NCI-H82 treated with DMSO at 0.1 percent for 48 hours (cell line): Measurements from ENCODE around the gene SLC2A5.
"Not testable (repeated sequence)": the region's sequence is repeated elsewhere in the genome, so short reads cannot be mapped to it uniquely, and the experiment has no call there.

Source experiments
- DNase-seq: peaks from one replicate; lab custom pipeline; 2025; ENCODE audit not compliant: unreplicated experiment; lab: John Stamatoyannopoulos, UW

The SLC2A5 gene, protein sequence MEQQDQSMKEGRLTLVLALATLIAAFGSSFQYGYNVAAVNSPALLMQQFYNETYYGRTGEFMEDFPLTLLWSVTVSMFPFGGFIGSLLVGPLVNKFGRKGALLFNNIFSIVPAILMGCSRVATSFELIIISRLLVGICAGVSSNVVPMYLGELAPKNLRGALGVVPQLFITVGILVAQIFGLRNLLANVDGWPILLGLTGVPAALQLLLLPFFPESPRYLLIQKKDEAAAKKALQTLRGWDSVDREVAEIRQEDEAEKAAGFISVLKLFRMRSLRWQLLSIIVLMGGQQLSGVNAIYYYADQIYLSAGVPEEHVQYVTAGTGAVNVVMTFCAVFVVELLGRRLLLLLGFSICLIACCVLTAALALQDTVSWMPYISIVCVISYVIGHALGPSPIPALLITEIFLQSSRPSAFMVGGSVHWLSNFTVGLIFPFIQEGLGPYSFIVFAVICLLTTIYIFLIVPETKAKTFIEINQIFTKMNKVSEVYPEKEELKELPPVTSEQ

GRCh38 chr1:9069326-9070100 lies at the start of gene SLC2A5:
SLC2A5 (minus strand) TSS chr1:9069635; CDS start chr1:9069536, 99 bp downstream.
- DNase-seq, result peak; percentile 63

DNA sequence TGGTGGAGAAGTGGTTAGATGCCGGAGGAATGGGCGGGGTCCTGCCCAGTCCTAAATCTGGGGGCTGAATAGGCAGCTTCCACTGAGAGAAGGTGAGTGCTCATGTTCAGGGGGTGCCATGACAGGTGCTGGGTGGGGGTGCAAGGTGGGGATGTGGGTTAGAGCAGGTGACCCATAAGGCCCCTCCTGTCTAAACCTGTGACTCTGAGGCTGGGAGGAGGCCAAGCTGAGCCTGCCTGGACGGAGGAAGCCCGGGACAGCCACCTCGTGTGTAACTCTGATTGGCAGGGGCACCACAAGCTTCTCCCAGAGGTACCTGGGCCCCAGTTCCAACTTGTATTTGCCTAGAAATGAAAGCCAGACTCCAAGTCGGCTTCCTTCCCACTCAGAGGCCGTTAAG lies 48.8 kb upstream of the SLC2A5 start:
- DNase-seq, result no peak

DNA sequence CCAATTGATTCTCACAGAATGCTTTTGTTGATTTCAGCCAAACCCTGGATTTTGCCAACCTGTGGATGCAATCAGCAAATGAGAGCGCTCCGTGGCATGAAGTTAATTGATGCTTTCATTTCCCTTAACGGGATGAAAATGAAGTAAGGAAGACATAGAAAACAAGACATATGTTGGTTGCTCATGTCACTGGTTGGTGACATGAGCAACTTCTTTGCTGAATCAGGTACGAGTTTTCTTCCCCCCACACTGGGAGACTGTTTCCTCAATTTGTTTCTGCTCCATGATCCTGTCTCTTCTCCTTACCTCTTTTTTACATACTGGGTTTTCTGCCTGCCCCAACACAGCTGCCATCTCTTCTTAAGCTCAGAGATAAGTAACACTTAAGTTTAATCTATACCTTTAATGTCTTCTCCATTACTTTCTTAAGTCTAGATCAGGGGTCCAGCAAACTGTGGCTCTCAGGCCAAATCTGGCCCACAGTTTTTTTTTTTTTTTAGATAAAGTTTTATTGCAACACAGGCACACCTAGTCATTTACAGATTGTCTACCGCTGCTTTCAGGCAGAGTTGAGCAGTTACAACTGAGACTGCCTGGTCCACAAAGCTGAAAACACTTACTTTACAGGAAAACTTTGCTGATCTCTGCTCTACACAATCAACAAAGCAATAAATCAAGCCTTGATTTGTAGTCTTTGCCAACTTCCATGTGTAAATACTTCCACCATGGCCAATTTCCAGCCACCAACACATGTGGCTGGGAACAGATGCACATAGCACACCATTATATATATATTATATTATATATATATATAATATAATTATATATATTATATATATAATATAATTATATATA lies 46.1 kb upstream of the SLC2A5 start:
- DNase-seq, result no peak

DNA sequence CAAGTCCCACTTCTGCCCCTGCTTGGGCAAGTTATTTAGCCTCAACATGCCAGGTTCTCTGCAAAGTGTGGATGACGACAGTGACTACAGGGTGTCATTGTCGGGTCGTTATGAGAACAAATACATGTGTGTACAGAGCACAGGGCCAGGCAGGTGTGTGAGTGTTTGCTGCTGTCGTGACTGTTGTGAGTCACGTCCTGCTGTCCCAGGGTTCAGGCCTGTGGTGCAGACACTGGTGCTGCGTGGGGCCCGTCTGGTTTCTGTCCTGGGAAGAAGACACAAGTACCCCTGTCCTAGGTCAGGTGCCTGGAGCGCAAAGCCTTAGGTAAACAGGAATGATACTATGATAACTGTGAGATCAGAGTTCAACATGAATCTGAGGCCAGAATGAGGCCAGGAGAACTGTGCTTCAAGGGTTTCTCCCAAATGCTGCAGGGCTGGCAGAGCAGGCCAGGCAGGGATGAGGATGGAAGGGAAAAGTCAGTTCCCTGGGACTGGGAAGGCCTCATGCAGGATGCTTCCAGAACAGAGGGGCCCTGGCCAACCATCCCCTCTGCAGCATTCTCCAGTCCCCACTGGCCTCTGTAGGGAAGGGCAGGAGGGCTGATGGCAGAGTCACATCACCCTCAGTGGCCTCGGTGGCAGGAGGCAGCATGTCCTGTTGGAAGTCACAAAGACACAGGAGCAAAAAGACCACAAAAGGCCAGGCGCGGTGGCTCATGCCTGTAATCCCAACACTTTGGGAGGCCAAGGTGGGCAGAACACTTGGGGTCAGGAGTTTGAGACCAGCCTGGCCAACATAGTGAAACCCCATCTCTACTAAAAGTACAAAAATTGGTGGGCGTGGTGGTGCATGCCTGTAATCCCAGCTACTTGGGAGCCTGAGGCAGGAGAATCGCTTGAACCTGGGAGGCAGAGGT lies 43.8 kb upstream of the SLC2A5 start:
- DNase-seq, result no peak

GRCh38 chr1:9111957-9112356 lies 42.5 kb upstream of the SLC2A5 start:
- DNase-seq, result no peak

DNA sequence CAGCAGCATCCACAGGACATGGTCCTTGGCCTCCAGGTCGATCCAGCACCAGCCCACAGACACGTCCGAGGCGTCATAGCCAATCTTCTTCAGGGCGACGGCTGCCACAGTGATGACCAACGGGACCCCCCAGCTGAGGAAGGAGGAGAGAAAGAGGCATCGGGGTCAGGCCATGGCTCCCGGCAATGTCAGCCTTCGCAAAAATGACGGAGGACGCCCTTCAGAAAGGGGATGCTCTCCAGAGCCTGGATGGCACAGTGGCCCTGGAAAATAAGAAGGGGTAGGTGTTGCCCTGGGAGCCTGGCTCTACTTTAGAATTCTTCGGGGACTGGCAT lies 41.9 kb upstream of the SLC2A5 start:
- no peak for DNase-seq

- DNase-seq, result peak; percentile 68
Measured at GRCh38 chr1:9110669-9111356, 41.4 kb upstream of the SLC2A5 start.

- no peak for DNase-seq
Measured at GRCh38 chr1:9108056-9108665, 38.7 kb upstream of the SLC2A5 start.

DNA sequence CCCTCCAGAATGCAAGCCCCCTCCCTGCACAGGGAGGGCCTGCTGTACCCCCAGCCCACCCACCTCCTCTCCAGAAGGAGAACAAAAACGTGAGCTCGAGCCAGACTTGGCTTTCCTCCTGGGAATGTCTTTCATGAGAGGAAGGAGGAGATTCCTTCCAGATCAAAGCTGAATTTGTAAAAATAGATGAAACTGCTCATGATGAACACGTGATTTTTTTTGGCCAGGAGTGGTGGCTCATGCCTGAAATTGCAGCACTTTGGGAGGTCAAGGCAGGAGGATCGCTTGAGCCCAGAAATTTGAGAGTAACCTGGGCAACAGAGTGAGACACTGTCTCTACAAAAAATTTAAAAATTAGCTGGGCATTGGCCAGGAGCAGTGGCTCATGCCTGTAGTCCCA lies 37.7 kb upstream of the SLC2A5 start:
- DNase-seq, result no peak

GRCh38 chr1:9106286-9106685 lies 36.9 kb upstream of the SLC2A5 start:
- no peak for DNase-seq

GRCh38 chr1:9105336-9105867 lies 36.0 kb upstream of the SLC2A5 start:
- DNase-seq, result no peak

GRCh38 chr1:9101510-9102146 lies 32.2 kb upstream of the SLC2A5 start:
- peak; percentile 28 for DNase-seq

GRCh38 chr1:9100471-9101043 lies 31.1 kb upstream of the SLC2A5 start:
- DNase-seq, result no peak

DNA sequence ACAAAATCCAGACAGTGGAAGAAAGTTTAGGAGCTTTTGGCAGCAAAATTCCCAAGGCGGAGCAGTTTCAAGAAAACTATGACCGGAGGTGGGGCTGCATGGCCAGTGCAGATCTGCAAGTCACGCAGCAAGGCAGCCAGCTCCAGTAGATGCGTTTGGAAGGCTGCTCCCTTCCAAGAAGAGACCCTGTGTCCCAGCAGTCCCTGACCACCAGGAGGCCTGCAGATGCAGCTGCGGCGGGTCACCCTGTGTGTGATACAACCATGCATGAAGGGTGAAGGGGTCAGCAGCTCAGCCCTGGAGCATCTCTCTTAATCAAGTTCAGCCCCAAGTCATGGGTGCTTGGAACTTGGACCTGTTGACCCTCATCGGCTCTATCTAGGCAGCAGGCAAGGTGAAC lies 30.1 kb upstream of the SLC2A5 start:
- DNase-seq, result no peak

DNA sequence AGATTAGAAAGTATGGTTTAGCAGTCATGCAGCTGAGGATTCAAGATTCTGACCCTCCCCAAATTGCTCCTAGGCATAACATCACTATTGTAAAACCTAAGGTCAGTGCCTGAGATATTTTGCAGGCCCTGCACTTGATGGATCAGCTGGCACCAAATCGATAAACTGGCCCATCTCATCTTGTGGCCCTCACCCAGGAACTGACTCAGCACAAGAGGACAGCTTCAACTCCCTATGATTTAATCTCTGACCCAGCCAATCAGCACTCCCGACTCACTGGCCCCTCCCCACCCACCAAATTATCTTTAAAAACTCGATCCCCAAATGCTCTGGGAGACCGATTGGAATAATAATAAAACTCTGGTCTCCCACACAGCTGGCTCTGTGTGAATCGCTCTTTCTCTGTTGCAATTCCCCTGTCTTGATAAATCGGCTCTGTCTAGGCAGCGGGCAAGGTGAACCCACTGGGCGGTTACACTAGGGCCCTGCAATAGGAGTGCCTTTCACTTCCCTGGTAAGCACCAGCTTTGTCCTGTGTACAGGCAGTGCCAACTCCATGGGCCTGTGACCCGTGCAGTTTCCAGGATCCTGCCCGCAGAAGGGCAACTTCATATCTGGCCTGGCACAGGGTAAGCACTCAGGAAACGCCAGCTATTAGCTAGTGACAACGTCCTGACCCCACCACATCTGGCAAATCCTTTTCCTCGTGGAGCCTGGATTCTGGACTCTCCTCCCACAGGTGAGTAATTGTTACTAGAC lies 28.7 kb upstream of the SLC2A5 start:
- no peak for DNase-seq

GRCh38 chr1:9095818-9096217 lies 26.4 kb upstream of the SLC2A5 start:
- no peak for DNase-seq

GRCh38 chr1:9093996-9094595 lies 24.7 kb upstream of the SLC2A5 start:
- DNase-seq, result not testable (repeated sequence)
